Measurements from ENCODE around the gene DCX. TPM values are rescaled to one million over a fixed set of nuclear protein-coding genes. Genes with fewer than 3 reads are reported as not detected.

DCX gene
- total RNA-seq, 1 donor from 2014 or later, result not detected

- TF ChIP-seq CTCF (IDR thresholded peaks at IDR 0.05), result no peak
- DNase-seq (no peak), ATAC-seq (no peak)
- intact Hi-C loops (cut with DNase I), result no loop called here
- no peaks in the 10 kb centered on the region for H3K27me3 ChIP-seq
- no peaks in the 10 kb centered on the region for H3K36me3 ChIP-seq
- no peaks in the 10 kb centered on the region for H3K9me3 ChIP-seq
- no peak overlapping the region for H3K4me3 ChIP-seq
- no peaks in the 10 kb centered on the region for H3K4me1 ChIP-seq
- no peak overlapping the region for H3K27ac ChIP-seq
Measured at GRCh38 chrX:111386615-111387233, 25.3 kb downstream of the DCX start.

- Histone ChIP-seq H3K36me3 (no peaks in the 10 kb centered on the region), H3K4me3 (no peak overlapping the region), H3K9me3 (no peaks in the 10 kb centered on the region), H3K4me1 (no peaks in the 10 kb centered on the region), H3K27me3 (no peaks in the 10 kb centered on the region), H3K27ac (no peak overlapping the region)
- DNase-seq, result no peak
- no peak for TF ChIP-seq CTCF (IDR thresholded peaks at IDR 0.05)
- ATAC-seq, result no peak
- intact Hi-C loops (cut with DNase I), result no loop called here
Measured at GRCh38 chrX:111386077-111386476, 25.9 kb downstream of the DCX start.

GRCh38 chrX:111382277-111382676 is 29.7 kb downstream of the DCX start:
- Histone ChIP-seq H3K4me1 (no peaks in the 10 kb centered on the region), H3K9me3 (no peaks in the 10 kb centered on the region), H3K36me3 (no peaks in the 10 kb centered on the region), H3K4me3 (no peak overlapping the region), H3K27me3 (no peaks in the 10 kb centered on the region), H3K27ac (no peak overlapping the region)
- no peak for TF ChIP-seq CTCF (IDR thresholded peaks at IDR 0.05)
- intact Hi-C loops (cut with DNase I), result no loop called here
- no peak for DNase-seq
- ATAC-seq, result no peak

GRCh38 chrX:111376897-111377578 is 35.0 kb downstream of the DCX start:
- no peaks in the 10 kb centered on the region for H3K9me3 ChIP-seq

GRCh38 chrX:111376486-111376885 is 35.5 kb downstream of the DCX start:
- ATAC-seq (no peak), DNase-seq (no peak)
- intact Hi-C loops (cut with DNase I), result no loop called here
- no peaks in the 10 kb centered on the region for H3K36me3 ChIP-seq
- no peaks in the 10 kb centered on the region for H3K27me3 ChIP-seq
- no peak for TF ChIP-seq CTCF (IDR thresholded peaks at IDR 0.05)
- no peaks in the 10 kb centered on the region for H3K4me1 ChIP-seq
- no peaks in the 10 kb centered on the region for H3K9me3 ChIP-seq
- no peak overlapping the region for H3K4me3 ChIP-seq
- no peak overlapping the region for H3K27ac ChIP-seq

More at GRCh38 chrX:111376897-111377578, 35.0 kb downstream of the DCX start:
- Histone ChIP-seq H3K36me3 (no peaks in the 10 kb centered on the region), H3K27me3 (no peaks in the 10 kb centered on the region), H3K27ac (no peak overlapping the region), H3K4me3 (no peak overlapping the region), H3K4me1 (no peaks in the 10 kb centered on the region)
- intact Hi-C loops (cut with DNase I), result no loop called here
- ATAC-seq, result no peak
- no peak for DNase-seq
- TF ChIP-seq CTCF (IDR thresholded peaks at IDR 0.05), result no peak
